NOMO-1 (cell line): ENCODE data around the gene HLA-DOB.

Source experiments
- DNase-seq, 2 experiments: peaks; one replicate each; lab custom pipeline; 2025; ENCODE audit not compliant: unreplicated experiment in 2 of 2; lab: John Stamatoyannopoulos, UW

HLA-DOB gene

DNA sequence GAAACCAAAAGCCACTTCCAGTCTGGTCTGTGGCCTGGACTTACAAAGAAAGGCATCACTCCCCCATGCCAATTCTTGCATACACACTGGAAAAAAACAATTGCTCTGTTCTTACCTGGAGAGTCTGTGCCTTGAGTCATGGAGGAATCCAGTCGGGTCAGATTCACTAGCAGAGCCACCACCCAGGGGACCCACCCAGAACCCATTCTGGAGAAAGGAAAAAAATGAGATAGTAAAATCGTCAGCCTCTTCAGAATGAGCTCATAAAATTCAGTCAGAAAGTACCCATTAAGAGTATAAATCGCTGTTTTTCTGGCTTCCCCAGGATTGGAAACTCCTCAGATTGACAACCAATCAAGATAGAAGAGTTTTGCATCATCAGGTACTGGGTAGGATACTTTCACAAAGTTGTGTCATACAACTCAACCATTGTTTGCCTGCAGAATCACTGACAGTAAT is at the start of gene HLA-DOB:
Gene HLA-DOB, minus strand, starts transcription at position 257 of the 459 bp plus-strand sequence. Its CDS starts 51 bp downstream, at position 206.
- peak in 1 of 2 experiments; percentile 55 for DNase-seq

DNA sequence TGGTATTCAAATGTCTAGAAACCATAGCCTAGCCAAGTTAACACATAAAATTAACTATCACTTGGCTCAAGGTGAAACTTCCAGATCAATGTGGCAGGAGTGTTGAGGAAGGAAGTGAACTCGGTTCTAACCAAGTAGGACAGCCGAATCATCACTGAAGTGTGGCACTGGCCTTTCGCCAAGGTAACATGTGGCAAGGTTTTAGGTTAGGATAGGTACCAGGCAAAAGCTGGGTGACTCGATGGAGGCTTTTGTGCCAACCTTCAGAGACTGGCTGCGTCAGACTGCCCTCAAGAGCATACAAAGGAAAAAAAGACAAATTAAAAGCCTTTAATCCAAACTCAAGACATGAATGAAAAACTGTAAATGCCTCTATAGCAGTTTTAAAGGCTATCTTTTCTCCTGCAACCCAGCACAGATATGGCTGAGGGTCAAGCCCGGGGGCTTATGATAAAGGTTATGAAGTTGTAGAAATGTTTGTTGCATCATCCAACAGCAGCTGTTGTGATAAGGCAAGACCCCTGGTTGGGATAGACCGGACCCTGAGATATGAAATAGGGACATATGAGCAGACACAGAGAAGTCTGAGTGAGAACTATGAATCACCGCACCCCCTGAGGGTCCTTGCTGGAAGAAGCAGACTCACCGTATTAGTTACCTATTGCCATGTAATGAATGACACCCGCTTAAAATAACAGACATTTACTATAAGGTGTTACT is 49.1 kb upstream of the HLA-DOB start:
- DNase-seq = no peak

DNA sequence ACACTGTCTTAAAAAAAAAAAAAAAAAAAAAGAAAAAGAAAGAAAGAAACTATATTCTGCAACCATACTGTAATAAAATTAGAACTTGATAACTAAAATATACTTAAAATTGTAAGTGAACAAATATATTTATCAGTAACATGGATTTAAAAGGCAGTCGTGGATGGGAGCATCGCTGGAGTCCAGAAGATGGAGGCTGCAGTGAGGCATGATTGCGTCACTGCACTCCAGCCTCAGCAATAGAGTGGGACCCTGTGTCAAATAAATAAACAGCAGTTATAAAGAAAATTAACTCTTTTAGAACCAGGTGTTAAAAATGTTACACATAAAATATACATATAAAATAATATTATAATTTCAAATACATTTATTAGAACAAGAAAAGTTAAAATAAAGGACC is 45.9 kb upstream of the HLA-DOB start:
- DNase-seq = peak in 1 of 2 experiments; percentile 29

- no peak for DNase-seq
These were observed 43.9 kb upstream of the HLA-DOB start for GRCh38 chr6:32860674-32861073.

DNA sequence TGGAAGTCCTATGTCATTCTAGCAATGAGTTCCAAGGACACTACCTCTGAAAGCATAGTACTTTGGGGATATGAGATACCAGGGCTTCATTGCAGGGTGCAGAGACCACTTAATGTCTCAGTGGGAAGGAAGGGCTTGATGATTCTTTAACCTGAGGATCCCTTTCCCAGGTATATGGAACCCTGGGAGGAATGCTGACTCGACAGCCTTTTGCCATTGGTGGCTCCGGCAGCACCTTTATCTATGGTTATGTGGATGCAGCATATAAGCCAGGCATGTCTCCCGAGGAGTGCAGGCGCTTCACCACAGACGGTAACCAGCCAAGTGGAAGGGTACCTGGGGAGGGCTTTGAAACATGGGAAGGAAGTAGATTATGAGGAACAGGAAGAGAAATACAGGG is 41.4 kb upstream of the HLA-DOB start:
- DNase-seq = no peak

DNA sequence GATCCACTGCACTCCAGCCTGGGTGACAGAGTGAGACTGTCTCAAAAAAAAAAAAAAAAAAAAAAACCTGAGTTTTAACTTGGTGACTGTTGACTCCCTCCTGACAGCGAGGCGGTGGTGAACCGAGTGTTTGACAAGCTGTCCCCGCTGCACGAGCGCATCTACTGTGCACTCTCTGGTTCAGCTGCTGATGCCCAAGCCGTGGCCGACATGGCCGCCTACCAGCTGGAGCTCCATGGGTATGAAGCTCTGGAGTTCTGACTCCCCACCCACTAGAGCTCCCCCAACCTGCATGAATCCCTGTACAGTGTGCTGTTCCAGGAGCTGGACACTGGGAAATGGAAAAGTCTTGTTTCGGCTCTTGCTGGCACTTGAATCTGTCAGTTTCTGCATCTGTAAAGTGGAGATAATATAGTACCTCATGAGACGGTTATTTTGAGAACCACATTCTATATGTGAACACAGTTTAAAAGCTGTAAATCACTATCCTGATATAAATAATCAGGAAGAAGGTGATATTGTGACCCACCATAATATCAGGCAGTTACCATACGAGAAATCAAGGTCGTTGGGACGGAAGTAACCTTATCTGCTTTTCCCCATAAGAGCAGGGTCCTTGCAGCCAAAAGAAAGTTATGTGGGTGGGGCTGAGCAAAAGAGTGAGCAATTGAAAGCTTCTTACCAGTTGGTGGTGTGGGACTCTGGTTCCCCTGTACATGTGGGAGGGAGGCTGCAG is 40.5 kb upstream of the HLA-DOB start:
- no peak for DNase-seq

GRCh38 chr6:32855467-32856174 is 38.8 kb upstream of the HLA-DOB start:
- no peak for DNase-seq

DNA sequence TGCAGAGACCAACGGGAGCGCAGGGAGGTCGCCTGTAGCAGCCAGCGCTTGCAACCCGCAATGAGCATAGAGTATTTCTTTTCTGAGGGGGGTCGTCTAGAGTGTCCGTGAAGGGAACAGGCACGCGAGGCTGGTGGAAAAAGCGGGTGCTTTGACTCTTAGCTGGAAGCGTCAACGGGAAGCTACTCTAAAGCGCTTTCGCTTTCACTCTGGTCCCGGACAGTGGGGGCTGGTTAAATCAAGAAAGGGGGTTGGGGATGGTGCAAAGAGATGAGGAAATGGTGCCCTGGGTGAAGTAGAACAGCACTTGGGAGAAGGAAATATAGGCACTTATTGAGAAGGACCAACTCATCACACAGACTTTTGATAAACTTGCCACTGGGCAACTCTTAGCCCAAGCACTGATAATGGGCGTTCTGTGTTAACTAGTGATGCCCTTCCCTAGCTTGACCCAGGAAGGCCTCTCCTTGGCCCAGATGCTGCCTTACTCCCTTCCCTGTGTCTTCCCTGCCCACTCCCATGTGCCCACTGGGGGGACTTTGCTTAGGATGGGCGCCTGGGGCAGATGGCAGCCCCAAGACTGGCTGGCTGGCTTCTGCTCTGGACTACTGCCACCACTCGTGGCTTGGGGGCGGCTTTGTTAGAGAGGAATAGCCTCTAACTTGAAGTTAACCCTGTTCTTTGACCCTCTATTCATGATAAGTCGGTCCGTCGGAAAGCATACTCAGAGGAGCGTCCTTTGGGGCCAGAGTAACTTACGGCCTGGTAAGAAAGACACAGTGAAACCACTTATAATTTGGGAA is 37.8 kb upstream of the HLA-DOB start:
- DNase-seq = peak in 1 of 2 experiments; percentile 59

- peak; percentile 89 to 94 for DNase-seq
These were observed 37.0 kb upstream of the HLA-DOB start, which contains the start of the genes PSMB9 and TAP1 for GRCh38 chr6:32853541-32854375. TSS of gene PSMB9 (plus strand) at chr6:32854192. CDS start at chr6:32854230, 38 bp downstream. TSS of gene TAP1 (minus strand) at chr6:32853704. CDS start at chr6:32853636, 68 bp downstream.

GRCh38 chr6:32852844-32853540 is 36.2 kb upstream of the HLA-DOB start:
- peak; percentile 33 to 41 for DNase-seq

DNA sequence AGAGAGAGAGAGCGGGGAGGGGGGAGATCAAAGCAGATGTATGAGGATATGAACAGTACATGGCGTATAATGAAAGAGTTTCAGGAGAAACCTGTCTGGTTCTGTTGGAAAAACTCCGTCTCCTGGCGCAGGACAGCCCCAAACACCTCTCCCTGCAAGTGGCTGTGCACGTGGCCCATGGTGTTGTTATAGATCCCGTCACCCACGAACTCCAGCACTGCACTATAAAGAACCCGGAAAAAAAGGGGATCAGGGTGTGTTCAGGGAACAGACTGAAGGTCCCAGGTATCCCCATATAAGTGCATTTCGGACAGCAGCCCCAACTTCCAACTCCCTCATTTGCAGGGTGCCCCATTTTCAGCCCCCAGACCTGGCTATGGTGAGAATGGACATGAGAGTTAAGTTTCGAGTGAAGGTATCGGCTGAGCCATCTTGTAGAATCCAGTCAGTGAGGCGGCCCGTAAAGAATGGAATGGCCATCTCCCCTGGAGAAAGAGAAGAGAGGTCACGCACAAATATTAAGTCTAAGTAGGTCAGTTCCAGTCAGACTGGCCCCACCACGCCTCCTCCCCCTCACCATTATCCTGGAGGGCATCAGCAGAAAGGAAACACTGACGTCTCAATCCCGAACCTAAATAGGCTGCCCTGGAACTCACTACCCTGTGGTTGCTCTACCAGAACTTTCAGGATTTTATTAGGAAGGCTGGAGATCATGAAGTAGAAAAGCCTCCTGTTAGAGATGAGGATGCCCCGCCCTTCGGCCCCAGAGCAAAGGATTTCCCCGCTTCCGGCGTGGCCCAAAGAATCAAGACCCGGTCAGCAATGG is 35.4 kb upstream of the HLA-DOB start:
- DNase-seq = no peak

DNA sequence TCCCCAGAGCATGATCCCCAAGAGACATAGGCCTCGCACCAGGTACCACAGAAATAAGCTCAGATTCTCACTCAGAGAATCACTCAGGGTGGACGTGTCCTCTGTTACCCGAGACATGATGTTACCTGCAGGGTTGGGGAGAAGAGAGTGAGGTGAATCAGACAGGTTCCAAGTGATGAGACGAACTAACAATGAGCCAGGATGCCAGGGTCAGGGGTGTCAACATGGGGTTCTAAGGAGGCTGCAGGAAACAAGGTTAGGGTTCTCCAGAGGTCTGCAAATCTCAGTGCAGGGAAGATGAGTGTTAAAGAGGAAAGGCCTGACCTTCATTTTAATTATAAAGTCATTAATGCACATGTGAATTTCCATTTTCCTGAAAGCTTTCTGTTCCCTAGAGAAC is 34.2 kb upstream of the HLA-DOB start:
- DNase-seq = no peak

GRCh38 chr6:32849126-32849525 is 32.3 kb upstream of the HLA-DOB start:
- no peak for DNase-seq

GRCh38 chr6:32847795-32848194 is 31.0 kb upstream of the HLA-DOB start:
- no peak for DNase-seq

DNA sequence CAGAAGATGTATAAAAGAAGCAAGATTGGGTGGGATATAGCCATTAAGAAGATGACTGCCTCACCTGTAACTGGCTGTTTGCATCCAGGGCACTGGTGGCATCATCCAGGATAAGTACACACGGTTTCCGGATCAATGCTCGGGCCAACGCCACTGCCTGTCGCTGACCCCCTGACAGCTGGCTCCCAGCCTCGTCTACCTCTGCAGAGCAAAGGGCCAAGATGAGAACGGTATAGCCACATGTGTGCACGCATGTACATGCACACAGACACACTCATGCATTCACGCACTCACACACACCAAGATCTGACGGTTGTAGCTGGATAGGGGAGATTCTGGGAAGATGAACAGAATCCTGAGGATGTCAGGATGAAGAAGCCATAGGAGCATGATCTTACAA is 30.2 kb upstream of the HLA-DOB start:
- DNase-seq = no peak

DNA sequence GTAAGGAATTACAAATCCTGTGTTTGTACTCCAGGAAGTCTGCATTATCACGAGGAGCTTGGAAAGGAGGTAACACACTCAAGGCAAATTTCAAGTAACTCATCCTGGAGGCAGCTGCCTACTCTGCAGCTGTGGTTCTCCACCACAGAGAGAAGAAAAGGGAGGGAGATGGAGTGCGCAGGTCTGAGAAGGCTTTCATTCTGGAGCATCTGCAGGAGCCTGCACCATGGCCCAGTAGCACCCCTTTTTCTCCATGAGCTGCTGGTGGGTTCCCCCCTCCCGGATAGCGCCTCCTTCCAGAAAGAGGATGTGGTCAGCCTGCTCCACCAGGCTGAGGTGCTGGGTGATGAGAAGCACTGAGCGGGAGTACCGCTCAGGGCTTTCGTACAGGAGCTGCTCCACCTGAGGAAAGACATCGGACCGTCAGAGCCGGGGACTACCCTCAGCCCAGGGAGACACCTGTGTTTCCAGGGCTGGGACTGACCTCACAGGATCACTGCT is 28.6 kb upstream of the HLA-DOB start:
- peak in 1 of 2 experiments; percentile 24 for DNase-seq

DNA sequence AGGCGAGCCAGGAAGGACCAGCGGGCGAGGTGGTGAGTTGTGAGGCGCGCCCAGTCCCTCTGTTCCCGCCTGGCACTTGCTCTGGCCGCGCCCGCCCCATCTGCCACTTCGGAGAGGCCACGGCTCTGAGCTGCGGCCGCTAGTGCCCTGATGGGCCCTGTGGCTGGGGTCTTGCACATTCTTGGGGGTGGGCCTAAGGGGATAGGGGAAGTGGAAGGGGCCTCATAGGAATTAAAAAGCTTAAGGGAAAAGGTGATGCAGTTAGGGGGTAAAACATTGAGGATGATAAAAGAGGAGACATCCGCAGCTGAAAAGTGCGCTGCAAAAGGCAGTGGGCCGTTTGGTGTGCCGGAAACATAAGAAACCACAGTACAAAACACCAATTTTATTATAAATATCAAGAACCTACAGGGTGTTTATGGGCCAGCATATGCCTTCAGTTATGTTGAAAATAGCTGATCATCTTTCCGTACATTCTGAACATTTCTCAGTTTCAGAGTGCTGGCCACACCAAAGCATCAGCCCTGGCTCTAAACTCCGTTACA is 28.1 kb upstream of the HLA-DOB start:
- DNase-seq = no peak
